ENCODE data around the gene LIPC. TPM values are rescaled to one million over a fixed set of nuclear protein-coding genes. Genes with fewer than 3 reads are reported as not detected.

Gene LIPC
- total RNA-seq, 4 donors from 2014 or later, result 0.28 to 0.51 TPM; not detected in 2

GRCh38 chr15:58564981-58565380, 133.2 kb downstream of the LIPC start:
- TF ChIP-seq CTCF (IDR thresholded peaks at IDR 0.05) (no peak), POLR2A (IDR thresholded peaks at IDR 0.05) (no peak)
- Histone ChIP-seq H3K27me3 (no peaks in the 10 kb centered on the region), H3K36me3 (no peaks in the 10 kb centered on the region), H3K4me1 (no peaks in the 10 kb centered on the region), H3K27ac (no peak overlapping the region), H3K4me3 (no peak overlapping the region), H3K9me3 (no peaks in the 10 kb centered on the region)
- no peak for DNase-seq
- intact Hi-C loops (cut with DNase I; ENCODE audit: low total_unique reads), result no loop called here

GRCh38 chr15:58565619-58566018, 133.8 kb downstream of the LIPC start:
- Histone ChIP-seq H3K27ac (no peak overlapping the region), H3K9me3 (no peaks in the 10 kb centered on the region), H3K27me3 (no peaks in the 10 kb centered on the region), H3K4me1 (no peaks in the 10 kb centered on the region), H3K36me3 (no peaks in the 10 kb centered on the region), H3K4me3 (no peak overlapping the region)
- TF ChIP-seq POLR2A (IDR thresholded peaks at IDR 0.05) (no peak), CTCF (IDR thresholded peaks at IDR 0.05) (no peak)
- intact Hi-C loops (cut with DNase I; ENCODE audit: low total_unique reads), result no loop called here
- no peak for DNase-seq

GRCh38 chr15:58566029-58566428, 134.2 kb downstream of the LIPC start:
- TF ChIP-seq POLR2A (IDR thresholded peaks at IDR 0.05) (no peak), CTCF (IDR thresholded peaks at IDR 0.05) (no peak)
- DNase-seq, result no peak
- no peaks in the 10 kb centered on the region for H3K27me3 ChIP-seq
- H3K36me3 ChIP-seq, result no peaks in the 10 kb centered on the region
- H3K4me3 ChIP-seq, result no peak overlapping the region
- H3K27ac ChIP-seq, result no peak overlapping the region
- no peaks in the 10 kb centered on the region for H3K9me3 ChIP-seq
- no peaks in the 10 kb centered on the region for H3K4me1 ChIP-seq
- intact Hi-C loops (cut with DNase I; ENCODE audit: low total_unique reads), result no loop called here

GRCh38 chr15:58568157-58568571, 136.4 kb downstream of the LIPC start:
- DNase-seq, result no peak
- TF ChIP-seq POLR2A (IDR thresholded peaks at IDR 0.05) (no peak), CTCF (IDR thresholded peaks at IDR 0.05) (no peak)
- H3K4me1 ChIP-seq, result no peaks in the 10 kb centered on the region
- H3K27me3 ChIP-seq, result no peaks in the 10 kb centered on the region
- H3K4me3 ChIP-seq, result no peak overlapping the region
- H3K36me3 ChIP-seq, result no peaks in the 10 kb centered on the region
- H3K9me3 ChIP-seq, result no peaks in the 10 kb centered on the region
- intact Hi-C loops (cut with DNase I; ENCODE audit: low total_unique reads), result no loop called here
- H3K27ac ChIP-seq, result no peak overlapping the region

GRCh38 chr15:58569455-58569854, 137.7 kb downstream of the LIPC start:
- no peak for TF ChIP-seq POLR2A (IDR thresholded peaks at IDR 0.05)
- no peak for TF ChIP-seq CTCF (IDR thresholded peaks at IDR 0.05)
- H3K36me3 ChIP-seq, result no peaks in the 10 kb centered on the region
- H3K4me3 ChIP-seq, result no peak overlapping the region
- H3K27me3 ChIP-seq, result no peaks in the 10 kb centered on the region
- H3K27ac ChIP-seq, result no peak overlapping the region
- no peaks in the 10 kb centered on the region for H3K9me3 ChIP-seq
- intact Hi-C loops (cut with DNase I; ENCODE audit: low total_unique reads), result no loop called here
- DNase-seq, result no peak
- H3K4me1 ChIP-seq, result no peaks in the 10 kb centered on the region
